Nephron (organoid): ENCODE results near the gene IQSEC1.

Experiments used
- H3K27ac Mint-ChIP-seq, 3 experiments: 2 replicates each; pipeline ENCODE4 v1.8.0; 2020; ENCODE audit warnings: mixed read lengths in 3 of 3, mild to moderate bottlenecking in 2 of 3, moderate library complexity in 1 of 3
- H3K27me3 Mint-ChIP-seq: 2 replicates; pipeline ENCODE4 v1.8.0; 2021; ENCODE audit warnings: low read depth, mild to moderate bottlenecking, moderate library complexity, mixed read lengths
- H3K36me3 Mint-ChIP-seq: 2 replicates; pipeline ENCODE4 v1.8.0; 2020; ENCODE audit warnings: low read depth, mixed read lengths
- H3K4me1 Mint-ChIP-seq: 2 replicates; pipeline ENCODE4 v1.8.0; 2020; ENCODE audit warnings: mixed read lengths
- H3K4me3 Mint-ChIP-seq, 3 experiments: 2 replicates each; pipeline ENCODE4 v1.8.0; 2020; ENCODE audit warnings: mild to moderate bottlenecking in 3 of 3, mixed read lengths in 3 of 3, moderate library complexity in 2 of 3
- H3K9me3 Mint-ChIP-seq: 2 replicates; pipeline ENCODE4 v1.8.0; 2020; ENCODE audit warnings: mixed read lengths
- CTCF ChIP-seq, 3 experiments: fragments of 200-600 bp; sonication (generic); IDR thresholded peaks; one replicate each; pipeline ENCODE4 v1.5.0; 2021; ENCODE audit warnings: antibody characterized with exemption in 3 of 3; ENCODE audit not compliant: unreplicated experiment in 3 of 3

Gene IQSEC1

DNA sequence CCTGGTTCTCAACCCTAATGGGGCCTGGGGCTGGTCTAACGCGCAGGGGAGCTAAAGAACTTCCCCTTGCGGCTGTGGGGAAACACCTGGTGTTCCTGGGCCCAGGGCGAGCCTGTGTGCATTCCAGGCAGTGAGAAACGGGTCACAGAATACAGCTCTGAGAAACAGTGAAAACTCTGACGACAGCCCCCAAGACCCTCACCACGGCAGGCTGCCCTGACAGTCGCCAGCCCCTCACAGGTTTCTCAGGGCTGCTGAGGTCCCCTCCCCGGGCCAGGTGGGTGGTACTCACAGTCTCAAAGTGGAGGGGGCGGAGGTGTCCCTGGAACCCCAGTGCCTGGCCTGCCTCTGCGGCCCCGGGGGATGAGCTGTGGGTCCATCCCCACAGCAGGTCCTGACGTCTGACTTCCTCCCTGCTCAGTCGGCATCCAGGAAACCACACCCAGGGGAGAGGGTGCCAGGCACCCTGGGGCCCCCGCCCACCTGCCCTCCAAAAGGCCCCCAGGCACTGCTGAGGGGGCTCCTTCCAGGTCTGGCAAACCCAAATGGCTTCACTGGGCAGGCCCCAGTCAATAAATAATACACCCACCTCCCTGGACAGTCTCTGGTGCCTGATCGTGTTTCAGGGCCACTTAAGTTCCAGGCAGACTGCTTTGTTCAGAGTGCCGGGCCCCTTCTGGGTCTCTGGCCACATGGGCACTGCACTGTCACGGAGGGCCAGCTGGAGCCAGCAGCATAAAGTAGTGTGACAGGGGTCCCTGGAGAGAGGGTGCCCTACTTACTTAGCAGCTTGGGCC, 57.7 kb downstream of the IQSEC1 start:
- no peak overlapping the region for H3K4me3 Mint-ChIP-seq
- H3K4me1 Mint-ChIP-seq: peaks cover 50% of the 10 kb centered on the region
- no peaks in the 10 kb centered on the region for H3K9me3 Mint-ChIP-seq
- no peak overlapping the region for H3K27ac Mint-ChIP-seq
- peaks cover 21% of the 10 kb centered on the region for H3K27me3 Mint-ChIP-seq
- no peak for TF ChIP-seq CTCF (IDR thresholded peaks at IDR 0.05; ENCODE audit: unreplicated experiment in 3 of 3)
- no peaks in the 10 kb centered on the region for H3K36me3 Mint-ChIP-seq

DNA sequence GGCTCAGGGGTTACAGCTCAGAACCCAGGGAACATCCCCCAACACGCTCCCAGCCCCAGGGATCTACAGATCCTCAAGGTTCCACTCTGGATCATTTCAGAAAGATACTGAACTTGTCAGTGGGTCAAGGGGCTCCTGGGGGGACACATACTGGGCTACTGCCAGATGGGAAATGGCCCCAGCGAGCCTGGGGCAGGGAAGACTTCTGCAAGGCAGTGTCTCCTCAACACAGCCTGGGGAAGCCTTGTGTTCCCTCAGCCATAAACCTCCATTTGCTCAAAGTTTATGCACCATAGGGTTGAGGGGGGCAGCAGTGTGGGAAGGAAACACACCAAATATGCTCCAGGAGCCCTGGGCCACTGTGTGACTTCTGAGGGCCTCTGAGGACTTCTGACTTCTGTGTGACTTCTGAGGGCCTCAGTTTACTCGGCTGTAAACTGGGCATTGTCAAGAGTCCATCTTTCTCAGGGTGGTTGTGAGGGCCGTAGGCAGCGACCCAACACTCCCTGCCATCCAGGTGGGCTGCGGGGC, 58.4 kb downstream of the IQSEC1 start:
- no peaks in the 10 kb centered on the region for H3K36me3 Mint-ChIP-seq
- peaks cover 52% of the 10 kb centered on the region for H3K4me1 Mint-ChIP-seq
- H3K27me3 Mint-ChIP-seq: peaks cover 26% of the 10 kb centered on the region
- H3K4me3 Mint-ChIP-seq: no peak overlapping the region
- H3K9me3 Mint-ChIP-seq: no peaks in the 10 kb centered on the region
- TF ChIP-seq CTCF (IDR thresholded peaks at IDR 0.05; ENCODE audit: unreplicated experiment in 3 of 3): no peak
- H3K27ac Mint-ChIP-seq: no peak overlapping the region

DNA sequence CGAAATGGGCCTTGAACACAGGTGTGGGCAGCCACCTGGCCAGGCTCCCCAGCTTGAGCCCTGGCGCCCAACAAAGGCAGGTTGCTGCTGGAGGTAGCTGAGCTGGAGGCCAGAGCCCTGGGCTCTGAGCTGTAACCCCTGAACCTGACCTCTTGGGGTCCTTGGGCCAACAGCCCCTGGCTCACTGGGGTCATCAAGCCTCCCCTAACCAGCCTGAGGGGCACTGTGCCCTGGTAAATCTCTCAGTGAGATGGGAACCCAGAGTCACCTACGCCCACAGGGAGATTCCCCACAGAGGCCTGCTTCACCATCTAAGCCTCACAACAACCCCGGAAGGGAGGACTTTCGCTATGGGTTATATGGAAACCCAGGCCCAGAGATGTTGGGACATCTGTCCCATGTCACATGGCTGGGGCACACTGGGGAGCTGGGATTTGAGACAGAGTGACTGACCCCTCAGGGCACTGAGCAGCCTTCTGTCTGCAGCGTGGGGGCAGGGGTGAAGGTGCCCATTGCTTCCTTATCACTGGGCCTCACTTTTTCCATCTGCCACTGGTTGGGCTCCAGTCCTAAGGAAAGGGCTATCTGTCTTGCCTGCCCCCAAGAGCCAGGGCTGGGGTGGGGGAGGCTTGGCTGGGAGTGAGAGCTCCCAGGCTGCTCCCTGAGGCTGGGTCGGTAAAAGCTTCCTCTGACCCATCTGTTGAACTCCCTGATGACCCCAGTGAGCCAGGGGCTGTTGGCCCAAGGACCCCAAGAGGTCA, 59.1 kb downstream of the IQSEC1 start:
- Mint-ChIP-seq H3K27me3 (peaks cover 31% of the 10 kb centered on the region), H3K4me3 (no peak overlapping the region), H3K27ac (no peak overlapping the region), H3K4me1 (peaks cover 58% of the 10 kb centered on the region), H3K9me3 (no peaks in the 10 kb centered on the region), H3K36me3 (no peaks in the 10 kb centered on the region)
- no peak for TF ChIP-seq CTCF (IDR thresholded peaks at IDR 0.05; ENCODE audit: unreplicated experiment in 3 of 3)

- Mint-ChIP-seq H3K4me1 (peaks cover 59% of the 10 kb centered on the region), H3K27me3 (peaks cover 31% of the 10 kb centered on the region), H3K4me3 (no peak overlapping the region), H3K36me3 (no peaks in the 10 kb centered on the region), H3K27ac (no peak overlapping the region), H3K9me3 (no peaks in the 10 kb centered on the region)
- no peak for TF ChIP-seq CTCF (IDR thresholded peaks at IDR 0.05; ENCODE audit: unreplicated experiment in 3 of 3)
These were observed 59.7 kb downstream of the IQSEC1 start for GRCh38 chr3:13013566-13013965.

DNA sequence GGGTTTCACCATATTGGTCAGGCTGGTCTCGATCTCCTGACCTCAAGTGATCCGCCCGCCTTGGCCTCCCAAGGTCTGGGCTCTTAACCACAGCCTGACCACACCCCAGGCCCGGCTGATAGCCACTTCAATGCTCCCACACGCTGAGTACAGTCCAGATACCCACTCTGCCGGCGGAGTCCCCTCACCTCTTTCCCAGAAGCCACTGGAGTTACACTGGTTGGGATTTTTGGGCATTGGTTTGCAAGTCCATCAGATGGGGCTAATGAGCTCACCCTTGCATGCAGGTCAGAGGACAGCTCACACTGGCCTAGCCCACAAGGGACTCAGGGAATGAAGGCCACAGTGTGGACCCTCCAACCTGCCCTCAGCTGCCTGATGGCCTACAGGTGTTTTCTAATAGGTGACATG, 60.1 kb downstream of the IQSEC1 start:
- no peak for TF ChIP-seq CTCF (IDR thresholded peaks at IDR 0.05; ENCODE audit: unreplicated experiment in 3 of 3)
- Mint-ChIP-seq H3K4me1 (peaks cover 59% of the 10 kb centered on the region), H3K4me3 (no peak overlapping the region), H3K27ac (no peak overlapping the region), H3K36me3 (no peaks in the 10 kb centered on the region), H3K27me3 (peaks cover 31% of the 10 kb centered on the region), H3K9me3 (no peaks in the 10 kb centered on the region)
